GM19239 (cell line): ENCODE results near the gene RASSF8.

ENCODE experiments used
- DNase-seq: peaks from one replicate; pipeline ENCODE4 v3.0.0; 2011; ENCODE audit warnings: low spot score; ENCODE audit not compliant: insufficient read length
- FAIRE-seq: peaks from 2 replicates; lab custom pipeline; 2011; peaks lifted over from hg19 to GRCh38; lab: Jason Lieb, UNC

The RASSF8 gene

GRCh38 chr12:25988505-25988904 lies 30.0 kb downstream of the RASSF8 start:
- FAIRE-seq (no peak), DNase-seq (no peak)

GRCh38 chr12:25990495-25990894 lies 32.0 kb downstream of the RASSF8 start:
- FAIRE-seq (no peak), DNase-seq (no peak)

- DNase-seq: no peak
- FAIRE-seq: no peak
Measured at GRCh38 chr12:25992026-25992782, 33.7 kb downstream of the RASSF8 start.

- FAIRE-seq (no peak), DNase-seq (no peak)
Measured at GRCh38 chr12:25993901-25994651, 35.6 kb downstream of the RASSF8 start.

DNA sequence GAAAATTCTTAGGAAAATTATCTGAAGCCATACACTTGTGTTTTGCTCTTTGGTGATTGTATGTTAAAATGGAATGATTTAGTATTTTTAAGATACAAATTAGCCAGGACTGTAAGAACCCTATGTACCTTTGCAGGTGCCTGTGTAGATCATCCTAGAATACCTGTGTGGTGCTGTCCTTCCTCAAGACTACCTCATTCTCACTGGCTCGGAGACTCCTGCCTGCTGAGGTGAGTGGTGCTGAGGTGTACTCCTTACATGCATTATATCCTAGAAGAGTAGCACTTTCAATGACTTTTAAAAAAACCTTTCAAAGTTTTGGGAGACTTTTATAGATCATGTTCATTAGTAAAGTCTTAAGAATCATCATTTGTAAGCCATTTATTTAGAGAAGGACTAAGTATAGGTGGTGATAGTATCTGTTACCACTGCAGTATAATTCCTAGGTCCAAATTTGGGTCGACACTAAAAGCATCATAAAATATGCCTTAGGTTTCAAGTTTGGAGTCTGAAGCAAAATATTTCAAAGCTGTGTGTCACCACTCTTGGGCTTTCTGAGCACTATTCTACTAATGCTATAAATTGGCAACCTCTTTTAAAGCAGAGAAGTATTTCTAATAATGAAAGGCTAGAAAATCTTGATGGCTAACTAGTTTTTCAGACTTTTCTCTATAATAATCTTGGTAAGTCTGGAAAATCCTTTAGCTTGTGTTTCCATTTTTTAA lies 36.6 kb downstream of the RASSF8 start:
- no peak for DNase-seq
- FAIRE-seq: no peak

GRCh38 chr12:25995906-25996305 lies 37.4 kb downstream of the RASSF8 start:
- DNase-seq: no peak
- FAIRE-seq: no peak

GRCh38 chr12:25996677-25997076 lies 38.2 kb downstream of the RASSF8 start:
- no peak for FAIRE-seq
- no peak for DNase-seq

- no peak for FAIRE-seq
- DNase-seq: no peak
Measured at GRCh38 chr12:25997201-25997963, 38.9 kb downstream of the RASSF8 start.

DNA sequence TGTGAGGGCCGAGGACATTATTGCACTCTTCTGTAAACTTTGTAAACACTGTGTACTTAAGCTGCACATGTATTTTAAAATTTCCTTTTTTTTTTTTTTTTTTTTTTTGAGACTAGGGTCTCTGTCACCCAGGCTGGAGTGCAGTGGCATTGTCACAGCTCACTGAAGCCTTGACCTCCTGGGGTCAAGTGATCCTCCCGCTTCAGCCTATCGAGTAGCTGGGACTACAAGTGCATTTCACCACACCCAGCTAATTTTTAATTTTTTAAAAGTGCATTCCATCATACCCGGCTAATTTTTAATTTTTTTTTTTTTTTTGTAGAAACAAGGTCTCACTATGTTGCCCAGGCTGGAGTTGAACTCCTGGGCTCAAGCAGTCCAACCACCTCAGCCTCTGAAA lies 42.4 kb downstream of the RASSF8 start:
- DNase-seq (no peak), FAIRE-seq (no peak)

DNA sequence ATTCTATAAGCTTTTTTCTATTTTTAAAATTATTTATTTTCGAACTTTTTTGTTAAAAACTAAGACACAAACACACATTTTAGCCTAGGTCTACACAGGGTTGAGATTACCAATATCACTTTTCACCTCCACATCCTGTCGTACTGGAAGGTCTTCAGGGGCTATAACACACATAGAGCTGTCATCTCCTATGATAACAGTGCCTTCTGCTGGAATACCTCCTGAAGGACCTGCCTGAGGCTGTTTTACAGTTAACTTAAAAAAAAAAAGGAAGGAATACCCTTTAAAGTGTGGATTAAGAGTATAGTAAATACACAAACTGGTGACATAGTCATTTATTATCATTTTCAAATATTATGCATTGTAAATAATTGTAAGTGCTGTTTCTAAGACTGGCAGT lies 43.0 kb downstream of the RASSF8 start:
- DNase-seq: no peak
- FAIRE-seq: no peak

DNA sequence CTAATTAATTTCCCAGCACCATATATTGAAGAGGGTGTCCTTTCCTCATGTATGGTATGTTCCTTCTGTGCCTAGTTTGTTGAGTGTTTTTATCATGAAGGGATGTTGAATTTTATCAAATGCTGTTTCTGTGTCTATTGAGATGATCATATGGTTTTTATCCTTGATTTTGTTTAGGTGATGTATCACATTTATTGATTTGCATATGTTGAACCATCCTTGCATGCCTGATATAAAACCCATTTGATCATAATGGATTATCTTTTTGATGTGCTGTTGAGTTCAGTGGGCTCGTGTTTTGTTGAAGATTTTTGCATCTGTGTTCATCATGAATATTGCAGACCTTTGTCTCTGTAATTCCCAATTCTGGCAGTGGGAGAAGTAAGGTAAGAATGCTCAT lies 44.6 kb downstream of the RASSF8 start:
- no peak for DNase-seq
- no peak for FAIRE-seq

GRCh38 chr12:26007566-26007965 lies 49.1 kb downstream of the RASSF8 start:
- FAIRE-seq (no peak), DNase-seq (no peak)

GRCh38 chr12:26009593-26009992 lies 51.1 kb downstream of the RASSF8 start:
- DNase-seq (no peak), FAIRE-seq (no peak)

- no peak for DNase-seq
- no peak for FAIRE-seq
Measured at GRCh38 chr12:26010293-26010821, 51.9 kb downstream of the RASSF8 start.

GRCh38 chr12:26011099-26011498 lies 52.6 kb downstream of the RASSF8 start:
- no peak for FAIRE-seq
- DNase-seq: no peak

DNA sequence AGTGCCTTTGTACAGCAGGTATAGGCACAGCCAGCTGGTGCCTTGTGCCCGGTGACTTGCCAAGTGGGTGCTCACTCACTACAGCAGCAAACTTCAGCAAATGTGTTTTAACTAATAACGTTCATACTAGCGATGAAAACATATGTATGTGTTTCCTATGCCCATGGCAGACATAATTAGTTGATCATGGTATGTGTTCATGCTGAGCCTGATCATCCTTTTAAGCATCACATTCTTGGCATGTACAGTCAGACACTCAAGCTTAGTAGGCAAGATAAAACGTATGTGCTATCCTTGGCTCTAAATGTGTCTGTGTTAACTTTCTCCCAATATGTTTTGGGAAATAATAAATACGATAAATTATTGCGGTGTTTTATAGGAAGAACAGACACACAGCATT lies 55.6 kb downstream of the RASSF8 start:
- DNase-seq (no peak), FAIRE-seq (no peak)

DNA sequence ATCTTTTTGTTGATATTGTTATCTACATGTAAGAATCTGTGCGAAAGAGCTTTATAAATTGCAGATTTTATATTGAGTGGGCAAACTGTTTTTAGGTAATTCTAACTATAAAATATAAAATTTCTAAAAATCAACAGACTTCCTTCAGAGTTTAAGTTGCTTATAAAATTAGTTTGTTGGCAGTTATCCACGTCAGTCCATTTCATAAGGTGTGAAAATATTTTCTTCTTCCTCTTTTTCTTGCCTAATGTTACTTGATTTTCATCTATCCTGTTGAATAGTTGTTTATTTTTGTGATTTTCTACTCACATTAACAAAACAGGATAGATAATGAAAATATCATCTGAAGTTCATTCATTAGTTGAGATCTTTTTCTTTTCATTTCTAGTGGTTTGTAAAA lies 58.0 kb downstream of the RASSF8 start:
- FAIRE-seq (no peak), DNase-seq (no peak)

DNA sequence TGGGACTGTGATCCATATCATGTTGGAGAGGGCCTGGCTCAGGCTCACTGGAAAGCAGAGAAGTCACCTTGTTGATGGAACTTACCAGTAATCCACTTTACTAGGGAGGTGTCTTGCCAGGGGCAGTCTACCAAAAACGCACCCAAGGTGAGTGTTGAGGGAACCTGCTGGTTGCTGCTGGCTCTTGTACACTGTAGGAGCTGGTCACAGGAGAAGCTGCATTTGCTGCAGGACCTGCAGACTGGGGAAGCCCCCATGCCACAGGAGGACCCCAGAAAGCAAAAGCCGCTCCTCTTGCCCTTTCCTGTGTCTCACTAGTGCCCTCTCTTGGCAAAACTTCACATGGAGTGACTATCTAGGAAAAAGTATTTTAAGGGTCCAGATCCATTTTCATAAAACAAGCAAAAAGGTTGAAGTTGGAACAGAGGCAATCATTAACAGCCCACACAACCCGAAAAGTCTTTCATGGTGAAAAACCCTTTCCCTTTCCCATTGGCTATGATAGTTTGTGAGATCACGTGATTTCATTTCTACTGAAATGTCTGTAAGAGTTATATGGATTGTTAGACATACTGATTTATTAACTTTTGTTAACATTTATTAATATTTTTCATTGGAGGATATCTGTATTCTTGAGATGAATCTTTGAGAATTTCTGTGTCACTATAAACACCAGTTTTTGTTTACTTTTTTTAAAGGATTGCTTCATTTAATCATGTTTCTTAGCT lies 59.2 kb downstream of the RASSF8 start:
- FAIRE-seq (peak; percentile 39), DNase-seq (no peak)

GRCh38 chr12:26018926-26019325 lies 60.4 kb downstream of the RASSF8 start:
- FAIRE-seq (no peak), DNase-seq (no peak)

DNA sequence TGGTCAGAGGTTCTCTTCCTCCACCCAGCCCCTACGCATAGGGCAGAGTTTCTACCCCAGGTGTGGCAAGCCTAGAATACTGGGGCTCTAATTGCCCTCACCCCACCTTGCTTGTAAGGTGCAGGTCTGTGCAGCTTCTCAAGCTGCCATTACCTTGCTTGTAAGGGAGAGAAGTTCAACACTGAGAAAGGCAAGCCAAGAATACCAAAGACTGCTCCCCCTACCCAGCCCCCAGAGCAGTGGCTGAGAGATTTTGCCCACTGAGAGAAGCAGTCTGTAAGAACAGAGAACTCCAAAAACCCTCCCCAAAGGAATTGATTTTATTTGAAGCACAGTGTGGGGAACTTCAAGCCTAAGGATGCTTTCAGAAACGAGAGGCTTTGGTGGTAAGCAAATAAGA lies 63.1 kb downstream of the RASSF8 start:
- no peak for DNase-seq
- FAIRE-seq: no peak
